Sciatic nerve (tissue), 2 donors: ENCODE measurements around the gene HJURP. TPM values are rescaled to one million over a fixed set of nuclear protein-coding genes. Genes with fewer than 3 reads are reported as not detected.

Experiments
- ATAC-seq: fragments of 200-7000 bp; cut with Tn5 transposase; one replicate; pipeline ENCODE4 v1.9.1; 2020; ENCODE audit warnings: mild to moderate bottlenecking, moderate library complexity
- DNase-seq: peaks from one replicate; pipeline ENCODE4 v3.0.0-alpha.2; 2020; ENCODE audit warnings: low spot score
- intact Hi-C: fragments of 100-400 bp; cut with DNase I; formaldehyde crosslinking; loops from one replicate; pipeline ENCODE4 v1.14.2; 2022
- total RNA-seq: library from RNA; stranded (reverse); fragmentation: NEBNext Ultra II Directional; extraction: Animal tissue kit (Norgen Biotek cat#: 25700); gene quantifications from one replicate; pipeline ENCODE4 v1.2.1, GENCODE V29; 2021
- donor health status: DM: no; HTN: no; CAD: no.
- donor health status: DM: no; HTN: no; CAD: no.

The HJURP gene
- total RNA-seq, 1 donor from 2014 or later = 0.71 TPM

DNA sequence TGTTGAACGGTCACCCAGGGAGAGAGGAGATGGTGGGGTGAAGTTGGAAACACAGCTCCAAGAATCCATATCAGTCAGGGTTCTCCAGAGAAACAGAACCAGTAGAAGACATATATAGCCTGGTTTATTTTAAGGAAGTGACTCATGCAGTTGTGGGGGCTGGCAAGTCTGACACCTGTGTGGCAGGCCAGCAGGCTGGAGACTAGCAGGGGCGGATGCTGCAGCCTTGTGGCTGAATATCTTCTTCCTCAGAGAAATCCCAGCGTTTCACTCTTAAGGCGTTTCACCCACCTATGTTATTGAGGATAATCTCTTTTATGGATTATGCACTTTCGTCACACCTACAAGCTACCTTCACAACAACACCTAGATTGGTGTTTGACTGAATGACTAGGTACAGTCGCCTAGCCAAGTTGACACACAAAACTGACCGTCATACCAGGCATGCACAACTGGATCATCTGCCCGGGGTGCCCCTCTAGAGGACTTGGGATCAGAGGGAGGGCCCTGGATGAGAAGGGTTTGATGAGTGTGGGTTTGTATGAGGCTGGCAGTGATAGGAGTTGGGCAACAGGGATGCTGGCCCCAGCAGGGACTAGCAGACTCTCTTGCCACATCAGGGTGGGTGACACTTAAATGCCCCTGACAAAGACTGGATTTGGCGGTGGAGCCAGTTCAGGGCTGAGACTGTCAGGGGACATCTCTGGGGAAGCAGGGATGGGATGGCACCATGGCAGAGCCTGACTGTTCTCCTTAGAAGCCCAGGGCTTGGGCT is 52.8 kb downstream of the HJURP start:
- ATAC-seq (no peak), DNase-seq (no peak)
- intact Hi-C loops = no loop called here

DNA sequence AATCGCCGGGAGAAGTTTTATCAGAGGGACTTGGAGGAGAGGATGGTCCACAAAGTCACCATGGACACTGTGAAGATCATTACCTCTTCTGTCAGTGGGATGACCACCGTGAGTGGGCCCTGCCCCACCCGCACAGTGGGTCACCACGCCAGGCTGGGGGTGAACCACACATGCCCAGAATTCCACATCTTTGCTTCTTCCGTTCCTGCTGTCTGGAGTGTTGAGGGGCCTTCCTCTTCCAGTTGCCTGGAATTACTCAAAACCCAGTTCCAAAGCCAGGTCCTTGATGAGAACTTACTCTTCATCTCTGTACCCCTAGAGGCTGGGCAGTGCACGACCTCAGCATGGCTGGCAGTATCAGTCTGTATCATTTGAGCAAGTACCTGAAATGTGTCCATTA is 54.1 kb downstream of the HJURP start:
- intact Hi-C loops = no loop called here
- ATAC-seq (no peak), DNase-seq (no peak)

- ATAC-seq (no peak), DNase-seq (no peak)
- intact Hi-C loops = no loop called here
These were observed 54.6 kb downstream of the HJURP start for GRCh38 chr2:233799716-233800115.

GRCh38 chr2:233799087-233799665 is 55.2 kb downstream of the HJURP start:
- no peak for ATAC-seq
- DNase-seq = peak; percentile 30
- intact Hi-C loops = no loop called here

DNA sequence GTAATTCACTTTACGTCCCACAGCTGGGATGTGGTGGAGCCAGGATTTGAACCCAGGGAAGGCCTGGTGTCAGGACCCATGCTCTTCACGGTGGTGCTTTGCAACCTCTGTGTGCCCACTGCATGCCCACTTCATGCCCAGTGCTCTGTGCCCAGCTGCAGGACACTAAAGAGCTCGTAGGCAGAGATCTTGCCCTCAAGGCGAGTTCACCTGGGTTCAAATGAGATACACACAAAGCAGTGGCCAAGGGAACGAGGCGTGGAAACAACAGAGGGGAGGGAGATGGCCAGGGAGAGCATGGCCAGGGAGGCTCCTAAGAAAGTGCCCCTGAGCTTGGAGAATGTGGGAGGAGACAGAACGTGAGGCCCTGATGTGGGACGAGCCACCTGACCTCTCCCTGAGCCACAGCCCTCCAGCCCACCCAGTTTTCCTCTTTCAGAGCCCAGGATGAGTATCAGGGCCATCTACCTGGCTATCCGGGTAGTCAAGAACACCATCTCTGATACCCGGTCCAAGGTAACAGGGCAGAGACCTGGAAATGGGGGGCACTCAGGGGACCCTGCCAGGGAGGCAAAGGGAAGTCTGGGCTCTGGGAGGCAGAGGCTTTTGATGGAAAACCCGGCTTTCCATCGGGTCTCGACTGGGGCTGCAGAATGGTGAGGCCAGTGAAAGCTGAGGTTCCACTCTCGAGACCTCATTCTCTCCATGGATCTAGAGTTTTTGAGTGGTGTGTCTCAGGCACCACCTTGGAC is 55.8 kb downstream of the HJURP start:
- ATAC-seq (no peak), DNase-seq (peak; percentile 9)
- intact Hi-C loops = no loop called here

GRCh38 chr2:233796254-233796653 is 58.1 kb downstream of the HJURP start:
- no peak for ATAC-seq
- intact Hi-C loops = no loop called here
- no peak for DNase-seq

- ATAC-seq (peak; percentile 17), DNase-seq (no peak)
These were observed 58.6 kb downstream of the HJURP start for GRCh38 chr2:233795735-233796171.

GRCh38 chr2:233794128-233794658 is 60.1 kb downstream of the HJURP start:
- ATAC-seq = no peak
- intact Hi-C loops = no loop called here
- DNase-seq = no peak

More at GRCh38 chr2:233795735-233796171, 58.6 kb downstream of the HJURP start:
- intact Hi-C loops = no loop called here

GRCh38 chr2:233793465-233794127 is 60.7 kb downstream of the HJURP start:
- DNase-seq = no peak
- intact Hi-C loops = no loop called here
- no peak for ATAC-seq

DNA sequence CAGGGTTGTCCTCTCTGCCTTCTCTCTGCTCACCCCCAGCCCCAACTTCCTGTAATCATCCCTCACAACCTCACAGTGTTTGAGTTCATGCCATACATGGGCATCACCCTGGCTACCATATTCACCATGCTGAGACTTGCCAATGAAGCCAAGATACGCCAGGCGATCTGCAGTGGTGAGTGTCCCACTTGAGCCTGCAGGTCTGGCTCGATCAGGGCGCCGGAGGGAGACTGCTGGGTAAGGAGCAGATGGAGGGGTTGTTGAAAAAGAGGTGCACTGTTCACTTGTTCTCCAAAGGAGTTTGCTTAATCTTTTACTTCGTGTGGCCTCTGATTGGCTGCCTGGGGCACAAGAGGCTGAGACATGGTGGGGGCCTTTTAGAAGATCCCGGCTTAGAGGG is 61.6 kb downstream of the HJURP start:
- ATAC-seq (no peak), DNase-seq (no peak)

DNA sequence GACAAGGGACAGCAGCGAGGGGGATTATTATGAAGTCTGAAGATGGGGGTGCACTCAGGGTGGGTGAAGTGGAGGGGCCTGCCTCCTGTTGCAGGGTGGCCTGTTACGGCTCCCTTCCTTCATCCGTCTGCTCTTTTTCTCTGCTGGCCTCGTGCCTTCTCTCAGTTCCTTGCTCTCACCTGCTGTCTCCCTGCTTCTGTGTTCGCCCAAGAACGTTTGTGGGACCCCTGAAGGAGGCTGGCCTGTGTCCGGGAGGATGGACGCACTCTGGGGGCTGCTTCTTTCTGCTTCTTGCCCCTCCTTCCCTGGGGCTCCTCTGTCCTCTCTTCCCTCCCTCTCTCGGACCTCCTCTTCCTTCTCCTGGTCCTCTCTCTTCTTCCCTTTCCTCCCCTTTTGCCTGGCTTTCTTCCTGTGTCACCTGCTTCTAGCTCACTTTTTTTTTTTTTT is 62.4 kb downstream of the HJURP start:
- no peak for ATAC-seq
- DNase-seq = no peak
- intact Hi-C loops = no loop called here

More for the DNA sequence above, 61.6 kb downstream of the HJURP start:
- intact Hi-C loops = no loop called here

GRCh38 chr2:233791151-233791882 is 63.0 kb downstream of the HJURP start:
- intact Hi-C loops = no loop called here
- DNase-seq = no peak
- ATAC-seq = no peak

DNA sequence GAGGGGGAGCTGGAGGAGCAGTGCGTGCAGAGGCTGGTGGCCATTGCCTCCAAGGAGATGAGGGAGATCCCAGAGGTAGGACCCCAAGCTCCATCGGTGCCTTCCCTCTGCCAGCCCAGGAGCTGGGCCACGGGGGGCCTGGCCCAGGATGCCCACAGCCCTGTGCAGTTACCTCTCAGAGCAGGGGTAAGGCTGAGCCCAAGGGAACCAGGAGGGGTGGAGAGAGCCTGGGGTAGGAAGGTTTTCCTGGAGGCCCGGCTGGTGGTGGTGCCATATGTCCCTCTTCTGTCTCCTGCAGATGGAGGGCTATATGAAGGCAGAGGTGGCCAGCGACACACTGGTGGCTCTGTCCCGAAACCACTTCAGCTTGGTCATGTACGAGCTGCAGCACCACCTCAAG is 64.8 kb downstream of the HJURP start:
- intact Hi-C loops = no loop called here
- DNase-seq (no peak), ATAC-seq (no peak)

Other genes with a start within 250 kb of the HJURP start
- not detected for gene UGT1A8, start 236.9 kb downstream of the HJURP start, total RNA-seq
- gene UGT1A10, start 218.1 kb downstream of the HJURP start, total RNA-seq = not detected
- not detected for gene UGT1A9, start 182.6 kb downstream of the HJURP start, total RNA-seq
- gene UGT1A7, start 172.6 kb downstream of the HJURP start, total RNA-seq = not detected
- gene UGT1A6, start 161.6 kb downstream of the HJURP start, total RNA-seq = not detected
- not detected for gene UGT1A5, start 141.6 kb downstream of the HJURP start, total RNA-seq
- gene UGT1A4, start 135.8 kb downstream of the HJURP start, total RNA-seq = not detected
- not detected for gene UGT1A3, start 125.5 kb downstream of the HJURP start, total RNA-seq
- gene UGT1A1, start 94.3 kb downstream of the HJURP start, total RNA-seq = not detected
- gene MROH2A, start 76.2 kb downstream of the HJURP start, total RNA-seq = not detected
- gene TRPM8, start 62.8 kb upstream of the HJURP start, total RNA-seq = not detected
- not detected for gene SPP2, start 196.2 kb upstream of the HJURP start, total RNA-seq